Astrocyte (in vitro differentiated cells and primary cell): ENCODE results near the gene ZNF487. TPM values are rescaled to one million over a fixed set of nuclear protein-coding genes. Genes with fewer than 3 reads are reported as not detected.

Experiments used
- DNase-seq: peaks from one replicate; pipeline ENCODE4 v3.0.0-alpha.2; 2010; ENCODE audit warnings: low read depth
- FAIRE-seq: peaks from 2 replicates; lab custom pipeline; 2011; peaks lifted over from hg19 to GRCh38; lab: Jason Lieb, UNC
- H2AFZ ChIP-seq: 2 replicates; pipeline ENCODE4 v1.6.0; 2012; ENCODE audit warnings: low read depth, low read length, inconsistent platforms
- H3K27ac ChIP-seq: 2 replicates; pipeline ENCODE4 v1.5.1; 2011; ENCODE audit warnings: low read depth, low read length, inconsistent platforms
- H3K27me3 ChIP-seq: 2 replicates; pipeline ENCODE4 v1.6.0; 2011; ENCODE audit warnings: low read length, inconsistent platforms; ENCODE audit not compliant: insufficient read depth
- H3K36me3 ChIP-seq: 2 replicates; pipeline ENCODE4 v1.5.1; 2011; ENCODE audit warnings: low read length, inconsistent platforms; ENCODE audit not compliant: insufficient read depth
- H3K4me1 ChIP-seq: 2 replicates; pipeline ENCODE4 v1.5.1; 2011; ENCODE audit warnings: low read length, inconsistent platforms; ENCODE audit not compliant: insufficient read depth
- H3K4me2 ChIP-seq: 2 replicates; pipeline ENCODE4 v1.6.0; 2012; ENCODE audit warnings: low read length, inconsistent platforms
- H3K4me3 ChIP-seq: 2 replicates; pipeline ENCODE4 v1.5.1; 2011; ENCODE audit warnings: low read depth, mild to moderate bottlenecking, low read length, inconsistent platforms; ENCODE audit not compliant: insufficient read depth
- H3K79me2 ChIP-seq: 2 replicates; pipeline ENCODE4 v1.6.0; 2012; ENCODE audit warnings: mild to moderate bottlenecking, low read length, inconsistent platforms; ENCODE audit not compliant: insufficient read depth
- H3K9ac ChIP-seq: 2 replicates; pipeline ENCODE4 v1.6.0; 2012; ENCODE audit warnings: mild to moderate bottlenecking, low read length, inconsistent platforms
- H3K9me3 ChIP-seq: 2 replicates; pipeline ENCODE4 v1.5.1; 2012; ENCODE audit warnings: low read depth, mild to moderate bottlenecking, low read length, inconsistent platforms; ENCODE audit not compliant: insufficient read depth
- H4K20me1 ChIP-seq: 2 replicates; pipeline ENCODE4 v1.6.0; 2012; ENCODE audit warnings: low read length, inconsistent platforms; ENCODE audit not compliant: insufficient read depth
- H3K27ac Mint-ChIP-seq: one replicate; pipeline ENCODE4 v1.8.0; 2021; ENCODE audit warnings: mild to moderate bottlenecking, mixed read lengths; ENCODE audit not compliant: unreplicated experiment
- H3K27me3 Mint-ChIP-seq: one replicate; pipeline ENCODE4 v1.8.0; 2021; ENCODE audit warnings: low read depth, mixed read lengths; ENCODE audit not compliant: unreplicated experiment
- H3K36me3 Mint-ChIP-seq: one replicate; pipeline ENCODE4 v1.8.0; 2021; ENCODE audit warnings: low read depth, mixed read lengths; ENCODE audit not compliant: unreplicated experiment
- H3K4me1 Mint-ChIP-seq: one replicate; pipeline ENCODE4 v1.8.0; 2021; ENCODE audit warnings: low read depth, mixed read lengths; ENCODE audit not compliant: unreplicated experiment
- H3K4me3 Mint-ChIP-seq: one replicate; pipeline ENCODE4 v1.8.0; 2021; ENCODE audit warnings: mild to moderate bottlenecking, moderate library complexity, mixed read lengths; ENCODE audit not compliant: unreplicated experiment
- H3K9me3 Mint-ChIP-seq: one replicate; pipeline ENCODE4 v1.8.0; 2021; ENCODE audit warnings: mild to moderate bottlenecking, mixed read lengths; ENCODE audit not compliant: unreplicated experiment
- CTCF ChIP-seq: IDR thresholded peaks from 2 replicates; pipeline ENCODE4 v1.5.1; 2011; ENCODE audit warnings: low read depth, mild to moderate bottlenecking, inconsistent platforms, low read length, moderate library complexity; ENCODE audit not compliant: insufficient read depth
- EZH2 ChIP-seq: IDR thresholded peaks from 2 replicates; pipeline ENCODE4 v1.6.1; 2012; ENCODE audit warnings: mild to moderate bottlenecking, low read length, inconsistent platforms; ENCODE audit not compliant: insufficient read depth
- total RNA-seq: library from RNA; stranded (reverse); gene quantifications from 2 replicates; pipeline ENCODE4 v1.2.1, GENCODE V29; 2021

The ZNF487 gene
- total RNA-seq, 1 donor from 2014 or later = 2.8 TPM

GRCh38 chr10:43420369-43421200 lies 16.3 kb upstream of the ZNF487 start:
- H3K27ac ChIP-seq = peak overlapping the region; percentile 70
- Mint-ChIP-seq H3K36me3 (no peaks in the 10 kb centered on the region), H3K9me3 (no peaks in the 10 kb centered on the region), H3K27me3 (no peaks in the 10 kb centered on the region), H3K4me1 (no peaks in the 10 kb centered on the region), H3K4me3 (peak overlapping the region; percentile 84), H3K27ac (peak overlapping the region; percentile 77)
- no peak for FAIRE-seq
- H3K27me3 ChIP-seq = no peaks in the 10 kb centered on the region
- peak overlapping the region; percentile 76 for H3K9ac ChIP-seq
- no peaks in the 10 kb centered on the region for H4K20me1 ChIP-seq
- H3K36me3 ChIP-seq = no peaks in the 10 kb centered on the region
- H3K4me2 ChIP-seq = peak overlapping the region; percentile 92
- H3K4me3 ChIP-seq = peak overlapping the region; percentile 53
- H2AFZ ChIP-seq = peak overlapping the region; percentile 91
- TF ChIP-seq EZH2 = no peak
- no peak for TF ChIP-seq CTCF
- H3K9me3 ChIP-seq = no peaks in the 10 kb centered on the region
- H3K79me2 ChIP-seq = no peaks in the 10 kb centered on the region
- peaks cover 5% of the 10 kb centered on the region for H3K4me1 ChIP-seq
- peak; percentile 68 for DNase-seq

GRCh38 chr10:43421201-43421507 lies 15.8 kb upstream of the ZNF487 start:
- peak overlapping the region; percentile 70 for H3K27ac ChIP-seq

More at GRCh38 chr10:43421201-43421507, 15.8 kb upstream of the ZNF487 start:
- Histone ChIP-seq H2AFZ (peak overlapping the region; percentile 91), H3K36me3 (no peaks in the 10 kb centered on the region), H3K9me3 (no peaks in the 10 kb centered on the region), H4K20me1 (no peaks in the 10 kb centered on the region), H3K4me2 (peak overlapping the region; percentile 92), H3K9ac (peak overlapping the region; percentile 76), H3K4me3 (peak overlapping the region; percentile 53), H3K4me1 (peaks cover 5% of the 10 kb centered on the region), H3K27me3 (no peaks in the 10 kb centered on the region), H3K79me2 (no peaks in the 10 kb centered on the region)
- DNase-seq (no peak), FAIRE-seq (no peak)
- no peaks in the 10 kb centered on the region for H3K9me3 Mint-ChIP-seq
- no peaks in the 10 kb centered on the region for H3K27me3 Mint-ChIP-seq
- no peaks in the 10 kb centered on the region for H3K36me3 Mint-ChIP-seq
- H3K4me3 Mint-ChIP-seq = peak overlapping the region; percentile 84
- no peaks in the 10 kb centered on the region for H3K4me1 Mint-ChIP-seq
- no peak for TF ChIP-seq CTCF
- no peak for TF ChIP-seq EZH2
- no peak overlapping the region for H3K27ac Mint-ChIP-seq
